Activated CD8-positive, alpha-beta memory T cell treated with anti-CD3 and anti-CD28 coated beads for 36 hours (primary cell): ENCODE data around the gene IMPA2. TPM values are rescaled to one million over a fixed set of nuclear protein-coding genes. Genes with fewer than 3 reads are reported as not detected.

Experiments
- CTCF ChIA-PET: fragments of 350-600 bp; sonication (Branson Sonifier 250); formaldehyde crosslinking; loops from one replicate; lab custom pipeline; 2021; ENCODE audit warnings: antibody characterized with exemption; lab: Charles Lee
- POLR2A ChIA-PET: fragments of 350-600 bp; sonication (Branson Sonifier 250); formaldehyde crosslinking; loops from one replicate; lab custom pipeline; 2021; ENCODE audit warnings: antibody characterized with exemption; lab: Charles Lee
- total RNA-seq, 2 experiments: library from RNA; stranded (reverse); gene quantifications; one replicate each; pipeline ENCODE4 v1.2.3, GENCODE V29; 2021

IMPA2 gene
- total RNA-seq, 2 experiments from 2014 or later: 17.4 to 19.5 TPM

DNA sequence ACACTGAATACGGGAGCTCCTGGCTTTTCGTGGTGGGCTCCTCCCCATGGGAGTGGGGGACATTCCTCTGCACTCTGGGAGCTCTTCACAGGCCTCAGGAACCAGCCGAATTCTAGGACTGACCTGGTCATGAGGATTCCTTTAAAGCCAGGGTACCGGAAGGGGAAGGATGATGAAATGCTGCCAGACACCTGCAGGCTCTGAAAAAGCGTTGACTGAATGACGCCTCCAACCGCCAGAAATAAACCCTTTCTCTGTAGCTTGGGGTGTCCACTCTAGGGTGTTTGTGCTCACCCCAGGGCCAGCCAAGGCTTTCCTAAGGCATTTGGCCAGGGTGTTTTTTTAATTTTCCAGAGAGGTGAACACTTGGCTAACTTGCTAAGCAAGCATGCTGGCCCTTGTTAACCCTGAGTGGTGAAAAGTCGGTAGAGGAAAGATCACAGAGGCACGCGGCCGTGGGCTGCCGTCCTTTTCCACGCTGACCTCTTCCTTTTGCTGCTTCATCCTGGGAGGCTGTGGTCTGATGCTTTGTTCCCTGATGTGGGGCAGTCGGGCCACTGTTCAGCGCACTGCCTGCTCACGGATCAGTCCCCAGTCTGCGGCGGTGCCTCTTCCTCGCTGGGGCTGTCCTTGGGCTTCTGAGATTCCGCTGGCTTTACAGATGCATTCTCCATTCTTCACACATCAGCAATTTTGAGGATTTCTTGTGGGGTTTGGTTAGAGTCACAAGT is 32.0 kb downstream of the IMPA2 start:
- CTCF ChIA-PET: interaction anchor here (1.9 kb wide), 1 partner anchor 76 kb away, joined by 5 read pairs; no protein-coding TSS in a partner anchor
- POLR2A ChIA-PET: no interaction called here

DNA sequence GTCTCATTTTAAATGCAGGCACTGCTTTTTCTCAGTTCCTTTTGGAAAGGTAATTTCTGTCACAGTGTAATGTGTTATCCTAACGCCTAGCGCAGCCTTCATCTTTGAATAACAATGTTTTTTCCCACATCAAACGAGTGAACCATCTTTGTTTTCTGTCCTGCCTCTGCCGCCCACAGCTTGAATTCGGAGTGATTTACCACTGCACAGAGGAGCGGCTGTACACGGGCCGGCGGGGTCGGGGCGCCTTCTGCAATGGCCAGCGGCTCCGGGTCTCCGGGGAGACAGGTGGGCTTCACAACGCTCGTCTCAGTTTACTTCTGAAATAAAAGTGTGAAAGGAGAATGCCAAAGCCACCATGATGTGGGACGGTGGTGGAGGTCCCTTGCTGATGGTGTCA is 32.8 kb downstream of the IMPA2 start:
- ChIA-PET CTCF (no interaction called here), POLR2A (no interaction called here)

DNA sequence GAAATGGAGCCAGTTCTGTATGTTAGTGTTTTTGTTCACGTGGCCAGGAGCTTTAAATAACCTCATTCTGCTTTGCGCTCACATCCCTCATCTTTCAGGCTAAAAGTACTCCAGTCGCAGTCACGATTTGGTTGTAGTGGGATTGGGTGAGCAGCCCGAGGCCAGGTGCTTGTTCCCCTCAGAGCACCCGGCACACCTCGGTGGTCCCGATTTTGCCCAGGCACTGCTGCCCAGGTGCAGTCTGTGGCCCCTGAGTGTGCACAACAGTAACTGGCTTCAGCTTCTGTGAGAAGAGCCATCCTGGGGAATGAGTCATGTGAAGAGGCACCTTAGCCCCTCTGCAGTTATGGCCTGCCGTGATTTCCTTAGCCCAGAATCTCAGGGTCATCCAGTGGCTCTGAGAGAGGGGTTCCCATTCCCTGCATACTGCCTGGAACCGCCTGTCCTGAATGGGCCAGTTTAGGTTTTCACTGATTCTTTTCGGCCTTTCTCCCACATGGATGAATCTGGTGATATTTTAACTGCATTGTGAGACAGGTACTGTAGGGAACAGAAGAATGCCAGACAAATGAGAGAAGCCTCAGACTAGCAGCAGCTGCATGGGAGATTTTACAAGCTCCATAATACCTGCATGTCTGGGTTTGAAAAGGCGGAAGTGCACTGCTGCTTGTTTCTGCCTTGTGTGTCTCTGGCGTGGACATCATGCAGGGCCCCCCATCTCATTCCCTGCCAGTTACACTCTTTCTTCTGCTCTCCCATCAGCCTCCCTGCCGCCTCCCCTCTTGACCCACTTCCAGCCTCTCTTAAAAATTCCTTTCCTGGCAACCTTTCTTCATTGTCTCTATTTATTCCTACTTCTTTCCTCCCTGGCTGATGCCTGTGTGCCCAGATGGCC is 33.5 kb downstream of the IMPA2 start:
- ChIA-PET POLR2A (interaction anchor here (0.6 kb wide), 1 partner anchor 146 kb away, joined by 4 read pairs; no protein-coding TSS in a partner anchor), CTCF (no interaction called here)

DNA sequence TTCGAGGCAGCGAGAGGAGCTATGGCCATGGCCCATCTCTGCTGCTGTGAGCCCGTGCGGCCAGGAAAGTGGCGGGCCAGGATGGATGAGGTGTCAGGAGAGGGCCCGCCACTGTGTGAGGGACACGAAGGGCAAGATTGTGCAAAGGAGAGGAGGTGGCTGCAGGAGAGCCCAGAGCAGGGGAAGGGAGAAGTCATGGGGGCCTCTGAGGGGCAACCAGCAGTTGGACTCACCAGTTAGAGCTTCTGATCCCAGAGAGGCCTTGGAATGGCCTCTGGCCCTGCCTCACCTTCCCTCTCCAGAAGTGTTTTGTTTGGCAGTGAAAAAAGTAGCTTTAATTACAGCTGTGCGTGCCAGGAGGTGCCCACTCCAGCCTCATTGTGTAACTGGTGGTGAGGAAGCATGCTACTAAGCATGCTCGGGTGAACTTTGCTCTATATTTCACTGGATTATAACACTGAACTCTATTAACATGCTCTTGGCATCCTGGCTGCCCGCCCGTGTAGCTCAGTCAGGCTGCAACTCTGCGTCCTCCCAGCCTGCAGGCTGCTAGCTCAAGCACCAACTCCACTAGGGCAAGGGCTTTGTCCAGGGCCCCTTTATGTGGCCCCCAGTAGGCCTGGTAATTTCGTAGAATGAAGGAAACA is 34.2 kb downstream of the IMPA2 start:
- ChIA-PET POLR2A (no interaction called here), CTCF (no interaction called here)

DNA sequence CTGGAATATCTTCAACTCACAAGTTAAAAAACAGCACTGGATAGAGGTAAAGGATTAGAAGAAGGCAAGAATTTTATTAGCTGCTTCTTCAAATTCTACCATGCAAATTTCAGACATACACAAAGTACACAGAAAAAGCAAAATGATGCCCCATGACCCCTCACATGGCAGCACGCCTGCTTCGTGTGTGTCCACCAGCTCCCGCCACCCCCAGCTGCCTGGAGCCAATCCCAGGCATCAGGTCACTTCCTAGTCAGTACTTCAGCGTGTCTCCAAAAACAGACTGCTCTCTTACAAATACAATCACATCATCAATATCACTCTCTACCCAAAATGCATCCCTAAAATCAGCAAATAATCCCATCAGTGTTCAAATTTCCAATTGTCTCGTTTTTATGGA is 35.8 kb downstream of the IMPA2 start:
- CTCF ChIA-PET: no interaction called here
- POLR2A ChIA-PET: no interaction called here

DNA sequence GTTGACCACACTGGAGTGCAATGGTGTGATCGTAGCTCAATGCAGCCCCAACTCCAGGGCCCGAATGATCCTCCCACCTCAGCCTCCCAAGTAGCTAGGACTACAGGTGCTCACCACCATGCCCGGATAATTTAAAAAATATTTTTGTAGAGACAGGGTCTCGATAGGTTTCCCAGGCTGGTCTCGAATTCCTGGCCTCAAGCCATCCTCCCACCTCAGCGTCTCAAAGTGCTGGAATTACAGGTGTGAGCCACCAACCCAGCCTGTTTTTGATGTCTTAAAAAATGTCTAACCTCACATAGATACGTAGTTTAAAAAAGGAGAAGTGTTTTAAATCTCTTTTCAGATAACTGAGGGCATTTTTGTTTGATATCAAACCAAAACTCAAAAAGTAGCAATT is 37.6 kb downstream of the IMPA2 start:
- ChIA-PET CTCF (no interaction called here), POLR2A (no interaction called here)

DNA sequence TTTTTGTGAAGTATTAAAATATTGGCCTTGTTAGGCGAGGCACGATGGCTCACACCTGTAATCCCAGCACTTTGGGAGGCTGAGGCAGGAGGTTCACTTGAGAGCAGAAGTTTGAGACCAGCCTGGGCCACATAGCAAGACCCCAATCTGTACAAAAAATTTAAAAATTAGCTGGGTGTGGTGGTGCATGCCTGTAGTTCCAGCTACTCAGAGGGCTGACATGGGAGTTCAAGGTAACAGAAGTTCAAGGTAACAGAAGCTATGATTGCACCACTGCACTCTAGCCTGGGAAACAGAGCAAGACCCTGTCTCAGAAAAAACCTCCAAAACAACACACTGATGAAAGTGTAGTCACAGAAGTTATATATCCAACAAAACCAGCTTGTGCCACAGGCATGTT is 39.8 kb downstream of the IMPA2 start:
- ChIA-PET CTCF (interaction anchor here (0.8 kb wide), 1 partner anchor 18 kb away, joined by 3 read pairs; no protein-coding TSS in a partner anchor), POLR2A (no interaction called here)

DNA sequence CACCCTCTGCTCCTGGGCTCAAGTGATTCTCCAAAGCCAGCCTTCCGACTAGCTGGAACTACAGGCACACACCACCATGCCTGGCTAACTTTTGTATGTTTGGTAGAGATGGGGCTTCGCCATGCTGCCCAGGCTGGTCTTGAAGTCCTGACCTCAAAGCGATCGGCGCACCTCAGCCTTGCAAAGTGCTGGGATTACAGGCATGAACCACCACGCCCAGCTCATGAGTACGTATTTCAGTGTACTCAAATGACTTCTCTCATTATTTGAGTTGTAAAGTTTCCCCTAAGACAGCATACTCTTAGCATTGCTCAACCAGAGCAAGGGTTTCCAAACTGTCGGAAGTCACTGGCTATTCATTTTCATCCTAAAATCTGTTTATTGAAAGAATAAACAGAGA is 40.3 kb downstream of the IMPA2 start:
- CTCF ChIA-PET: interaction anchor here (0.8 kb wide), 1 partner anchor 18 kb away, joined by 3 read pairs; no protein-coding TSS in a partner anchor
- POLR2A ChIA-PET: no interaction called here

DNA sequence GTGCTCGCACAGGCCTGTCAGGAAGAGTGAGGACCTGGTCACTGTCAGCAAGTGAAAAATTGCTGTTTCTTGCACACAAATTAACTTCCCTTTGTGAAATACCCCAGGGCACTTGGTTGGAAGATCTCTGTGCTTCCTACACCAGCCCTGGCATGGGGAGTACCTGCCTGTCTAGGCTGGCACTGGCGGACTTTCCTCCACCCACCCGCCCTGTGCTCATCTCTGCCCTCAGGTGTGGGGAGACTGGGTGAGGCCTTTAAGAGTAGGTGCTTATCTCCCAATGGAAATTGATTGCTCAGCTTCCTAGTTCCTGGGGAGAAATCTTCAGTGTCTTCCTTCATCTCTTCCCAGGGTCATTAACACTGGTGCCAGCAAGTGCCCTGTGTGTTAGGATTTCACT is 42.1 kb downstream of the IMPA2 start:
- ChIA-PET CTCF (interaction anchor here (0.8 to 1.1 kb wide), 2 partner anchors 16 to 86 kb away, joined by 3 read pairs; no protein-coding TSS in a partner anchor), POLR2A (no interaction called here)

DNA sequence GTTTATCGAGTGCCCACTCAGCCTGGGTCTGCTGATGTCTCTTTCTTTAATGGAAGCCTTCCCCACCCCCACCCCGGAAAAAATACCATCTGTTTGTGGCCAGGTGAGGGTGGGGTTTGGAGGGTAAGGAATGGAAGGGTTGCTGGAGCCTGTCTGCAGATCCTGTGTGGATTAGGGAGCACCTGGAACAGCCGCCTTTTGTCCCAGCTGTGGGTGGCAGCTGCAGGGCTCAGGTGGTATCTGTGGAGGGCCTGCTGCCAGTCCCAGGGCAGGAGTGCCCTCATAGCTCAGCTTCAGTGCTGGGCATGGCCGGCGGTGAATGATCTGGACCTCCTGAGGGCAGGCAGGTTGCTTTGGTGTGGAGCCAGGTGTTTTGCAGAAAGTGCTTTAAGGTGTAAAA is 45.3 kb downstream of the IMPA2 start:
- POLR2A ChIA-PET: no interaction called here

DNA sequence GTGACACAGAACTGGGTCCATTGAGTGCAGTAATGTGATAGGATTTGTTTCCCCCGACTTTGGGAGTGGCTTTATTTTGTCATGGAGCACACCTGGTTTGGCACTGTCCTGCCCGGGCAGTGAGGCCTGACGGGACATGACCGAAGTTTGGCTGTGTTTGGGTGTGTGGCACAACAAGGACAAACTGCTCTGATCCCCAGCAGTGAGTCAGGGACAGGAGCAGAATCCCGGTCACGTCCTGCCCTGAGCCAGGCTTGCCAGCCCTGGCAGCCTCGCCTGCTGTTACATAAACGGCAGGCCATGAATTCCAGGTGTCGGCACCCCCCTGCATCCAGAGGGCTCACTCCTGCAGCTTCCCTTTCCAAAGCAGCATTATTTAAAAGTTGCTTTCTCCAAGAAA is 45.7 kb downstream of the IMPA2 start:
- ChIA-PET POLR2A (no interaction called here), CTCF (interaction anchor here (0.7 kb wide), 1 partner anchor 186 kb away, joined by 3 read pairs; no protein-coding TSS in a partner anchor)

More for the DNA sequence above, 45.3 kb downstream of the IMPA2 start:
- CTCF ChIA-PET: interaction anchor here (0.7 kb wide), 1 partner anchor 186 kb away, joined by 3 read pairs; no protein-coding TSS in a partner anchor

DNA sequence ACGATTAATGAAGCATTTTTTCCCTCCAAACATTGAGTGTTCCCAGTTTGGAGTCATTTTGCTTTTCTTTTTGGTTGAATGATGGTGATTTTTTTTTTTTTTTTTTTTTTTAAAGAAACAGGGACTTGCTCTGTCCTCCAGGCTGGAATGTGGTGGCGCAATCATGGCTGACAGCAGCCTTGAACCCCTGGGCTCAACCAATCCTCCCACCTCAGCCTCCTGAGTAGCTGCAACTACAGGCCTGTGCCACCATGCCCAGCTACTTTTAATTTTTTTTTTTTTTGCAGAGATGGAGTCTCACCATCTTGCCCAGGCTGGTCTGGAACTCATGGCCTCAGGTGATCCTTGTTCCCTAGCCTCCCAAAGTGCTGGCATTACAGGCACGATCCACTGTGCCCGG is 46.2 kb downstream of the IMPA2 start:
- ChIA-PET CTCF (interaction anchor here (0.7 kb wide), 1 partner anchor 187 kb away, joined by 3 read pairs; no protein-coding TSS in a partner anchor), POLR2A (no interaction called here)

DNA sequence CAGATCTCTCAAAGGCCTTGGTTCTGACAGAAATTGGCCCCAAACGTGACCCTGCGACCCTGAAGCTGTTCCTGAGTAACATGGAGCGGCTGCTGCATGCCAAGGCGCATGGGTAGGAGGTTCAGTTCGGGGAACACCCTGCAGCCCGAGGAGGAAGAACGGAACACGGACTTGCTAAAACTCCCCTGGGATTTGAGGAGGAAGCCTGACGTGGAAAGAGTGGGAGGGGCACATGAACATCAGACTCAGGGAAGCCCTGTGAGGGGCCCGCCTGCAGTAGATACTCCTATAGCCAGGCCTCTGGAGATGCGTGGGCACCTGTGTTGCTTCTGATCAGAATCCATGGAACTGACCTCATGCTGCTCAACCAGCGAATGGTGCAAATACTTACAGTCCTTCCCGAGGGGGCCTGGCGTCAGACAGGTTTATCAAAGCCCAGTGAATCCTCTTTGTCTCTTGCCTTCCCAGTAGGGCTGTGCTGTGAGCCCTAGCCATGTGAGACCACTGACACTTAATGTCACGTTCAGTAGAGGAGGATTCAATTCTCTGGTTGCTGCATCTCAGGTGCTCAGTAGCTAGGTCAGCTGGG is 46.8 kb downstream of the IMPA2 start:
- POLR2A ChIA-PET: no interaction called here
- CTCF ChIA-PET: no interaction called here

DNA sequence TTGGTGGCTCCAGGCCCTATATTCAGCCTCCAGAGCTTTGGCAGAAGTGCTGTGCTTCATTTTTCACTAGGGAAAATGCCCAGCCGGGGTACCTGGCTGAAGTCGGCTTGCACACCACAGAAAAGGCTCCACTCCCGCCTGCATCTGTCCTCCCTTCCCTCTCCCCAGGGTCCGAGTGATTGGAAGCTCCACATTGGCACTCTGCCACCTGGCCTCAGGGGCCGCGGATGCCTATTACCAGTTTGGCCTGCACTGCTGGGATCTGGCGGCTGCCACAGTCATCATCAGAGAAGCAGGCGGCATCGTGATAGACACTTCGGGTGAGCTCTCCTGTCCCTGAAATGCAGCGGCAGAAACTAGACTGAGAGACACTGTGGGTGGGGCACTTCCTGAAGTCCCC is 47.4 kb downstream of the IMPA2 start:
- CTCF ChIA-PET: interaction anchor here (0.6 kb wide), 1 partner anchor 9 kb away, joined by 4 read pairs; no protein-coding TSS in a partner anchor
- POLR2A ChIA-PET: interaction anchor here (0.7 kb wide), 1 partner anchor 41 kb away, joined by 4 read pairs; no protein-coding TSS in a partner anchor

DNA sequence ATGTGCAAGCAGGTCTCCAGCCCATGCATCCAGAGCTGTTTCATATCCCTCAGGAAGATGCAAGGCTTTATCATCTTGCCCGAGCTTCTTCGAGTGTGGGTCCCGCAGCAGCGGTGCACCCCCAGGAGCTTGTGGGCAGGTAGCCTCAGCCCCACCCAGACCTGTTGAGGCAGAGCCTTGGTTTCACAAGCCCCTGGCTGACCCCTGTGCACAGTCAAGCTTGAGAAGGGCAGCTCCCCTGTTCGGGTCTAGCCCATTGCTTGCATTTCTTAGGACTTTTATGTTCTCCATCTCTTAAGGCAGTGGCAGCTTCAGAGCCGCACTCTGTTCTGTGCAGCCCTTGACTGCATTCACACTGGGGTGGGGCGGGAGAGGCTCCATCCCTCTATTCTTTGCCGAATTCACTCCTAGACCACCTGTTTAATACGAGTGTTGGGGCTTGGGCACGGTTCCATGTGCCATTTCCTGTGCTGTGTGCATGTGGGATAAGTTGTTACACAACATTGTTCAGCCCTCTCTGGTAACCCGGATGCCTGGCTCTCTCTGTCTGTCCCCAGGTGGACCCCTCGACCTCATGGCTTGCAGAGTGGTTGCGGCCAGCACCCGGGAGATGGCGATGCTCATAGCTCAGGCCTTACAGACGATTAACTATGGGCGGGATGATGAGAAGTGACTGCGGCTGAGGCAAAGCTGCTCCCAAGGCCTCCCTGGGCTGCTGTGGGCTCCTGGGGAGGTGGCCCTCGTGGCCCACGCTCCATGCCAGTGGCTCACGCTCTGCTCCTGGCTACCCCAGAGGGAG is 48.7 kb downstream of the IMPA2 start:
- CTCF ChIA-PET: no interaction called here
- POLR2A ChIA-PET: no interaction called here

DNA sequence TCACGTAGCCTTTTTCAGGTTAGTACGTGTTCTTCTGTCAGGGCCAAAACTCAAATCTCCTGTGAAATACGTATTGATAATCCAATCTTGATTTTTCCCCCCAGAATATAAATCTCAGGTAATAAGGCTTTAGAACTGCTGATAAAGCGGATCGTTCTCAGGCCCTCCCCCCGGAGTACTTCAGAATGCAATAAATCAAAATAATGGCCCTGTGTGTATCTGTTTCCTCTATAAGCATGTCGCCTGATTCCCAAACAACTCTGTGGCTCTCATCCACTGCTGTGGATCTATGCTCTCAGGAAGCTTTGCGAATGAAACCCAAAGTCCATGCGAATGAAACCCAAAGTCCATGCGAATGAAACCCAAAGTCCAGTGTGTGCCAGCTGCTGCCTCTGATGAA is 49.4 kb downstream of the IMPA2 start:
- CTCF ChIA-PET: no interaction called here
- POLR2A ChIA-PET: no interaction called here

DNA sequence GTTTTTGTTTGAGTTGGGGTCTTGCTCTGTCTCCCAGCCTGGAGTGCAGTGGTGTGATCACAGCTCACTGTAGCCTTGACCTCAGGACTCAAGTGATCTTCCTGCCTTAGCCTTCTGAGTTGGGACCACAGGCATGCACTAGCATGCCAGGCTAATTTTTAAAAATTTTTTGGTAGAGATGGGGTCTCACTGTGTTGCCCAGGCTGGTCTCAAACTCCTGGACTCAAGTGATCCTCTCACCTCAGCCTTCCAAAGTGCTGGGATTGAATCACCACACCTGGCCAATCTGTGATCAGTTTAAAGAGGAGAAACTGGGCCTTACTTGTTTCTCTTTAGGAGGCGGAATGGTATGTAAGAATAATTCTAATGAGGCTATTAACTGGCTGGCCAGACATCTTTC is 49.9 kb downstream of the IMPA2 start:
- ChIA-PET CTCF (no interaction called here), POLR2A (no interaction called here)

DNA sequence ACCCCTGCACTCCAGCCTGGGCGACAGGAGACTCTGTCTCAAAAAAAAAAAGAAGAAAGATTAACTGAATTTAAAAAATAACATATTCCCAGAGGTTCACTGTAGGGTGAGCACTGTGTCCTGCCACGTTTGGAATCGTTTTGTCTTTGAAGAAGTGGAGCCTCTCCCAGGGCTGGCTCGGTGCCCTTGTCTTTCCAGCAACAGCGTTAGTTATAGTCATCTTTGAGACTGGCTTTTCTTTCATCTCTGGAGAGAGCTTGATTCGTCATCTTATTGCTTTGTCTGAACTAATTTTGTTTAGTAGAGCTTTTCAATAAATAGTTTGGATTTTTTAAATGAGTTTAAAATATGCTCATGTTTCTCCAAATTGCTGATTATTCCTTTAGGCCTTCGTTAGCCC is 50.5 kb downstream of the IMPA2 start:
- CTCF ChIA-PET: no interaction called here
- POLR2A ChIA-PET: no interaction called here
